Mesenchymal stem cell (in vitro differentiated cells and primary cell): ENCODE results near the gene SALL2.
A peak's percentile ranks its signal among the peaks of the same experiment; 100 is the strongest.

Experiments used
- DNase-seq: peaks from one replicate; pipeline ENCODE4 v3.0.0-alpha.2; 2013
- H2AFZ ChIP-seq: one replicate; pipeline ENCODE4 v1.6.1; 2013; ENCODE audit warnings: low read depth, mild to moderate bottlenecking, control low read depth, inconsistent platforms, low read length, moderate library complexity
- H2AK5ac ChIP-seq: 2 replicates; pipeline ENCODE4 v1.6.1; 2013; ENCODE audit warnings: low read length, moderate library complexity, mild to moderate bottlenecking, inconsistent platforms; ENCODE audit not compliant: severe bottlenecking
- H2BK120ac ChIP-seq: one replicate; pipeline ENCODE4 v1.6.1; 2013; ENCODE audit warnings: low read depth, mild to moderate bottlenecking, inconsistent platforms, low read length, moderate library complexity
- H2BK12ac ChIP-seq, 2 experiments: one replicate each; pipeline ENCODE4 v1.6.1; 2013; ENCODE audit warnings: inconsistent platforms in 2 of 2, low read length in 2 of 2, mild to moderate bottlenecking in 2 of 2, moderate library complexity in 2 of 2, control low read depth in 1 of 2
- H2BK15ac ChIP-seq: one replicate; pipeline ENCODE4 v1.6.1; 2013; ENCODE audit warnings: mild to moderate bottlenecking, low read depth, inconsistent platforms; ENCODE audit not compliant: poor library complexity, severe bottlenecking
- H2BK5ac ChIP-seq: 2 replicates; pipeline ENCODE4 v1.6.1; 2013; ENCODE audit warnings: low read depth, mild to moderate bottlenecking, low read length, control low read depth, inconsistent platforms; ENCODE audit not compliant: poor library complexity, severe bottlenecking
- H3K14ac ChIP-seq, 2 experiments: one replicate each; pipeline ENCODE4 v1.6.1; 2013; ENCODE audit warnings: inconsistent platforms in 2 of 2, low read length in 2 of 2, control low read depth in 1 of 2, mild to moderate bottlenecking in 1 of 2, moderate library complexity in 1 of 2
- H3K18ac ChIP-seq, 2 experiments: one replicate each; pipeline ENCODE4 v1.6.1; 2013; ENCODE audit warnings: inconsistent platforms in 2 of 2, low read length in 2 of 2, control low read depth in 1 of 2, low read depth in 1 of 2, mild to moderate bottlenecking in 1 of 2
- H3K23ac ChIP-seq, 2 experiments: one replicate each; pipeline ENCODE4 v1.6.1; 2013; ENCODE audit warnings: inconsistent platforms in 2 of 2, low read length in 2 of 2, mild to moderate bottlenecking in 2 of 2, moderate library complexity in 2 of 2, control low read depth in 1 of 2
- H3K27ac ChIP-seq: 2 replicates; pipeline ENCODE4 v1.5.1; 2013; ENCODE audit warnings: mild to moderate bottlenecking, moderate library complexity, low read length, control low read depth, inconsistent platforms; ENCODE audit not compliant: poor library complexity, severe bottlenecking
- H3K27me3 ChIP-seq, 2 experiments: 2 replicates each; pipeline versions ENCODE4 v1.6.1 to v1.7.0; 2013; ENCODE audit warnings: low read length in 2 of 2, mild to moderate bottlenecking in 2 of 2, moderate library complexity in 2 of 2, control low read depth in 1 of 2, inconsistent platforms in 1 of 2; ENCODE audit not compliant: control insufficient read depth in 1 of 2, insufficient read depth in 1 of 2
- H3K36me3 ChIP-seq, 2 experiments: 2 replicates each; pipeline versions ENCODE4 v1.6.1 to v1.7.0; 2013; ENCODE audit warnings: low read length in 2 of 2, control low read depth in 1 of 2, inconsistent platforms in 1 of 2, low read depth in 1 of 2, mild to moderate bottlenecking in 1 of 2; ENCODE audit not compliant: insufficient read depth in 2 of 2, control insufficient read depth in 1 of 2
- H3K4ac ChIP-seq, 2 experiments: one replicate each; pipeline ENCODE4 v1.6.1; 2013; ENCODE audit warnings: inconsistent platforms in 2 of 2, low read length in 2 of 2, mild to moderate bottlenecking in 2 of 2, moderate library complexity in 2 of 2, control low read depth in 1 of 2, low read depth in 1 of 2
- H3K4me1 ChIP-seq: 2 replicates; pipeline ENCODE4 v1.6.1; 2013; ENCODE audit warnings: low read depth, low read length, control low read depth; ENCODE audit not compliant: control insufficient read depth, insufficient read depth
- H3K4me2 ChIP-seq: 2 replicates; pipeline ENCODE4 v1.6.1; 2013; ENCODE audit warnings: low read length, mild to moderate bottlenecking, inconsistent platforms; ENCODE audit not compliant: poor library complexity, severe bottlenecking
- H3K4me3 ChIP-seq, 2 experiments: 2 replicates each; pipeline versions ENCODE4 v1.5.1 to v1.7.0; 2013; ENCODE audit warnings: low read length in 2 of 2, mild to moderate bottlenecking in 2 of 2, control low read depth in 1 of 2, low read depth in 1 of 2; ENCODE audit not compliant: insufficient read depth in 1 of 2
- H3K79me1 ChIP-seq: replicated peaks from 2 replicates; pipeline ENCODE4 v1.6.1; 2013; ENCODE audit warnings: mild to moderate bottlenecking, control low read depth, low read length, inconsistent platforms; ENCODE audit not compliant: poor library complexity, severe bottlenecking
- H3K9ac ChIP-seq: 2 replicates; pipeline ENCODE4 v1.7.0; 2013; ENCODE audit warnings: mild to moderate bottlenecking, low read length, moderate library complexity
- H3K9me3 ChIP-seq: 2 replicates; pipeline ENCODE4 v1.7.0; 2013; ENCODE audit warnings: mild to moderate bottlenecking, low read length; ENCODE audit not compliant: control insufficient read depth
- H4K8ac ChIP-seq: one replicate; pipeline ENCODE4 v1.6.1; 2013; ENCODE audit warnings: inconsistent platforms, mild to moderate bottlenecking, low read length, moderate library complexity
- H4K91ac ChIP-seq: one replicate; pipeline ENCODE4 v1.6.1; 2013; ENCODE audit warnings: mild to moderate bottlenecking, low read length, inconsistent platforms
- WGBS: methylation state at CpG from one replicate; pipeline ENCODE4 v1.1.7; 2013; ENCODE audit warnings: mixed read lengths; 5-methylcytosine and 5-hydroxymethylcytosine counted together

The SALL2 gene

GRCh38 chr14:21476523-21476924 is 49.6 kb downstream of the SALL2 start:
- H3K27ac ChIP-seq = peak overlapping the region; percentile 83
- 0% methylated on average over 22 of the region's 27 CpGs for WGBS
- H3K14ac ChIP-seq = peak overlapping the region in 1 of 2 experiments; percentile 75
- no peak overlapping the region for H3K23ac ChIP-seq
- H3K36me3 ChIP-seq = peaks cover 4 to 33% of the 10 kb centered on the region in 2 experiments
- peak overlapping the region; percentile 94 for H3K9ac ChIP-seq
- peak overlapping the region in 1 of 2 experiments; percentile 77 for H3K4ac ChIP-seq
- H4K91ac ChIP-seq = no peak overlapping the region
- peak overlapping the region; percentile 83 for H2BK5ac ChIP-seq
- H4K8ac ChIP-seq = peak overlapping the region; percentile 72
- H2BK120ac ChIP-seq = peak overlapping the region; percentile 49
- H3K18ac ChIP-seq = peak overlapping the region in 1 of 2 experiments; percentile 81
- peaks cover 7% of the 10 kb centered on the region for H3K79me1 ChIP-seq
- DNase-seq = peak; percentile 84
- no peak overlapping the region for H2AFZ ChIP-seq
- H3K4me3 ChIP-seq = peak overlapping the region; percentile 68 to 94
- no peak overlapping the region for H2AK5ac ChIP-seq
- peaks cover 3% of the 10 kb centered on the region for H3K4me1 ChIP-seq
- no peak overlapping the region for H2BK15ac ChIP-seq
- H3K9me3 ChIP-seq = no peaks in the 10 kb centered on the region
- peak overlapping the region; percentile 59 for H3K4me2 ChIP-seq
- H2BK12ac ChIP-seq = no peak overlapping the region
- no peaks in the 10 kb centered on the region for H3K27me3 ChIP-seq

DNA sequence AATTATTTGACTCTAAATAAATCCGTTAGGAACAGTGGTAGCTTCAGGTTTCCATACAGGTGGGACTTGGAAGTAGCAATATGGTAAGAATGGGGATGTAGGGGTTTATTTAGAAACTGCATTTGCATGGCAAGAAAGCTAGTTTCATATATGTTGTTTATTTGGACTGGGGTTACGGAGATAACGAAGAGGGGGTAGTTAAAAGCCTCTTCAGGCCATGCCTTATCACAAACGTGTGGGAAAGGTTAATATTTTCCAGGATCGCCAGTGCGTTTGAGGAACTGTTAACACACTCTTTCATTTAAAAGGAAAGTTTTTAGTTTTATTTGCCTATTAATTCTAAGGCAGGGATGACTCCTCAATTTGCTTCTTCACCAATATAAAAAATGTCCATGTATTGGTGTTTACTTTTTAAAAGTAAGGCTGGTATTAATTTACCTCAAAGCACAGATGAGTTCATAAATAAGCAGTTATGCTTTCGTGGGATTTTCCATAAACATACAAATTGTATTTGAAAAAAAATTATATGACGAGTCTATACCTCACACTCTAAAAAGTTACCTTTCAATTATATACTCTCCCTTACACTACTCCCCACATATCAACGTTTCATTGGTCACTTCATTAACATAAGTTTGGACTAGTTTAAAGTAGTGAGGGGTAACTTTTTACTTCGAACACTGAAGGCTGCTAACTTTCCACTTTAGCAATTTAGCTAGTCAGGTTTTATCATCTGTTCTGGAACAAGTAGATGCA is 50.2 kb downstream of the SALL2 start:
- DNase-seq = no peak
- Histone ChIP-seq H2BK5ac (no peak overlapping the region), H3K27me3 (no peaks in the 10 kb centered on the region), H3K4ac (no peak overlapping the region), H3K23ac (no peak overlapping the region), H3K4me1 (peaks cover 3% of the 10 kb centered on the region), H4K91ac (no peak overlapping the region), H2BK12ac (no peak overlapping the region), H2BK15ac (no peak overlapping the region), H3K18ac (no peak overlapping the region), H2AFZ (no peak overlapping the region), H2BK120ac (peak overlapping the region; percentile 49), H3K4me3 (peak overlapping the region; percentile 68 to 94), H3K36me3 (peaks cover 4 to 31% of the 10 kb centered on the region in 2 experiments), H2AK5ac (no peak overlapping the region), H3K9me3 (no peaks in the 10 kb centered on the region), H3K79me1 (peaks cover 10% of the 10 kb centered on the region), H3K14ac (no peak overlapping the region), H4K8ac (peak overlapping the region; percentile 72), H3K9ac (peak overlapping the region; percentile 94), H3K4me2 (peak overlapping the region; percentile 59), H3K27ac (peak overlapping the region; percentile 51)
- WGBS = 49% methylated on average over 6 of the region's 10 CpGs
